GM12872 (cell line): Measurements from ENCODE around the gene CCDC149.

ENCODE experiments used
- TF ChIP-seq, protein P1 (sequence below): IDR thresholded peaks from 3 replicates; pipeline ENCODE4 v1.5.1; 2011; ENCODE audit warnings: low read depth, mild to moderate bottlenecking, low read length, moderate library complexity; ENCODE audit not compliant: insufficient read depth

The CCDC149 gene

GRCh38 chr4:24770032-24770584 is 142.7 kb downstream of the CCDC149 start:
- TF ChIP-seq, protein P1, sequence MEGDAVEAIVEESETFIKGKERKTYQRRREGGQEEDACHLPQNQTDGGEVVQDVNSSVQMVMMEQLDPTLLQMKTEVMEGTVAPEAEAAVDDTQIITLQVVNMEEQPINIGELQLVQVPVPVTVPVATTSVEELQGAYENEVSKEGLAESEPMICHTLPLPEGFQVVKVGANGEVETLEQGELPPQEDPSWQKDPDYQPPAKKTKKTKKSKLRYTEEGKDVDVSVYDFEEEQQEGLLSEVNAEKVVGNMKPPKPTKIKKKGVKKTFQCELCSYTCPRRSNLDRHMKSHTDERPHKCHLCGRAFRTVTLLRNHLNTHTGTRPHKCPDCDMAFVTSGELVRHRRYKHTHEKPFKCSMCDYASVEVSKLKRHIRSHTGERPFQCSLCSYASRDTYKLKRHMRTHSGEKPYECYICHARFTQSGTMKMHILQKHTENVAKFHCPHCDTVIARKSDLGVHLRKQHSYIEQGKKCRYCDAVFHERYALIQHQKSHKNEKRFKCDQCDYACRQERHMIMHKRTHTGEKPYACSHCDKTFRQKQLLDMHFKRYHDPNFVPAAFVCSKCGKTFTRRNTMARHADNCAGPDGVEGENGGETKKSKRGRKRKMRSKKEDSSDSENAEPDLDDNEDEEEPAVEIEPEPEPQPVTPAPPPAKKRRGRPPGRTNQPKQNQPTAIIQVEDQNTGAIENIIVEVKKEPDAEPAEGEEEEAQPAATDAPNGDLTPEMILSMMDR, result no peak

- TF ChIP-seq, protein P1, result no peak
Measured at GRCh38 chr4:24769571-24769970, 143.3 kb downstream of the CCDC149 start.

DNA sequence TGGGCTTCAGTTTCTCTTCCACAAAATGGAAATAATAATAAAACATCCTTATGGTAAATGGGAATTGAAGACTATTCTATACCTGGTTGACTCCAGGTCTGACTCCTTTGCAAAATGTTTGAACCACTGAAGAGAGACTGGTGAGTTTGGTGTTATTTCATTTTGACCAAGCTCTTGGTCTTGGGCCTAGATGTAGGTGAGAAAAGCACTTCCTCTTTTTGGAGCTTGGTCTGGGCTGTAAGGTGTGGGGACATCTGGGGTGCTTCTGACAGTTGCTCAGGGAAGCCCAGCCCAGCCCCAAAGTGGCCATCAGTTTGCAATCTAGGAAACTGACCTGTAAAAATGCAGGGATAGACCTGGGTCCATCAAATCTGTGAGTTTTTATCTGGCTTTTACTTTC is 144.2 kb downstream of the CCDC149 start:
- TF ChIP-seq, protein P1, result no peak

DNA sequence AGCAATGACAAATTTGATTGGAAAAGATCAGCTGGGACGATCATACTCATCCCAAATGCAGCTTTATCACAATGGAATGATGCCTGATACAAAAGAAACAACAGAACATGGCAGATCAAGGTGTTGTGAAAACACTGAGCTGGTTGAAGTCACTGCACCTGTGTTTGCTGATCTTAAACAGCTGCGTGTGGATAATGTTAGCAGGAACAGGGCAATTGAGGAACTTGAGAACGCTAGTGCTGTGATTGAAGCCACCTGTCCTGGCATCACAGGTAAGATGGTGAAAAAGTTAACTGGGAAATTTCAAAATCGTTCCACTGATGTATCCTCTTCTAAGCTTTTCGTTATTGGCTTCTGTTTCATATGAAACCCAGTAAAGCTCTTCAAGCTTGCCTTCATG is 144.8 kb downstream of the CCDC149 start:
- TF ChIP-seq, protein P1, result no peak

GRCh38 chr4:24765376-24765988 is 147.4 kb downstream of the CCDC149 start:
- TF ChIP-seq, protein P1, result no peak

DNA sequence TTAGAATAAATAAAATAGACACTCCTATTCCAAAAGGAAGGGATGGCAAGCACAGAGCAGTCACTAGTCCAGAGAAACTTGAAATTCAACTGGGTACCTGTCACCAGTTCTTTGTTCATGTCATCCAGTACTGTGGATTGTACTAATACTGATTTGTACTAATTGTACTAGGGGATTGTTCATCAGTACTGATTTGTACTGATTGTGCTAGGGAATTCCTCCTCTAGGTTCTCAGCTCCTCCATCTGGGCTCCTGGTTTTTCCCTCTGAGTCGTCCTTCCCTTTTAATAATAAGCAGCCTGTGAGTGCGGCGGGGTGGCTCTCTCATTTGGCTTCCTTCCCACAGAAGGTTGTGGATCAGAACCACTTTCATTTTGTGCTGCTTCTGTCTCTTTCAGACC is 148.5 kb downstream of the CCDC149 start:
- TF ChIP-seq, protein P1, result no peak

DNA sequence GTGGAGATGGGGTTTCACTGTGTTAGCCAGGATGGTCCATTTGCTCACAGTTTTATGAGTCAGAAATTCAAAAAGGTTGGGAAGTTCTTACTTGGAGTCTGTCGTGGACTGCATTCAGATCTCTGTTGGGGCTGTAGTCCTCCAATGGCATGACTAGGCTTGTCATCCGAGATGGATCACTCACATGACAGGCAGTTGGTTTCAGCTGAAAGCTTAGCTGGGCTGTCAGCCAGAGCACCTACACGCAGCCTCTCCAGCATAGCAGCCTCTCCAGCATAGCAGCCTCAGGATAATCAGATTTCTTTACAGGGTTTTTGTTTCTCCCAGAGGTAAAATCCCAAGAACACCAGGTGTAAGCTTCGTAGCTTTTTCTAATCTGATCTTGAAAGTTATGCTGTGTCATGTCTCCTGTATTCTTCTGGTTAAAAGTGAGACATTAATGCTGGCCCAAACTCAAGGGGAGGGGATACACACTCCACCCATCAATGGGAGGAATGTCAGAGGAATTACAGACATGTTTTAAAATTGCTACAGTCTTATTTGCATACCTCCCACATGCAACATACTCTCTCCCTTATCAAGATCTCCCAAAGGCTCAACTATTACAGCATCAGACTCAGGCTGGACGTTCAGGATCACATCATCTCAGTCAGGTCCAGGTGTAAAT is 149.1 kb downstream of the CCDC149 start:
- TF ChIP-seq, protein P1, result no peak
